Keratinocyte (primary cell): ENCODE data around the gene PTPN4. TPM values are rescaled to one million over a fixed set of nuclear protein-coding genes. Genes with fewer than 3 reads are reported as not detected.

Experiments used
- DNase-seq: peaks from one replicate; pipeline ENCODE4 v3.0.0-alpha.2; 2011; ENCODE audit warnings: low read depth, missing footprints, low spot score
- FAIRE-seq: peaks from 2 replicates; lab custom pipeline; 2011; peaks lifted over from hg19 to GRCh38; lab: Jason Lieb, UNC
- H2AFZ ChIP-seq: 2 replicates; pipeline ENCODE4 v1.6.0; 2012; ENCODE audit warnings: low read length, control low read depth, inconsistent platforms; ENCODE audit not compliant: control insufficient read depth
- H3K27ac ChIP-seq: 2 replicates; pipeline ENCODE4 v1.5.1; 2011; ENCODE audit warnings: low read length; ENCODE audit not compliant: control insufficient read depth, insufficient read depth
- H3K27me3 ChIP-seq: 3 replicates; pipeline ENCODE4 v1.6.0; 2011; ENCODE audit warnings: low read length; ENCODE audit not compliant: control insufficient read depth, insufficient read depth; ENCODE audit errors: extremely low read depth
- H3K36me3 ChIP-seq, 2 experiments: 2 replicates in 1 of 2; 3 replicates in 1 of 2; pipeline ENCODE4 v1.5.1; 2011; ENCODE audit warnings: low read length in 2 of 2, mild to moderate bottlenecking in 1 of 2; ENCODE audit not compliant: control insufficient read depth in 2 of 2, insufficient read depth in 2 of 2; ENCODE audit errors: extremely low read depth in 1 of 2
- H3K4me1 ChIP-seq: 3 replicates; pipeline ENCODE4 v1.5.1; 2011; ENCODE audit warnings: low read length; ENCODE audit not compliant: control insufficient read depth, insufficient read depth; ENCODE audit errors: extremely low read depth
- H3K4me2 ChIP-seq: 3 replicates; pipeline ENCODE4 v1.6.0; 2011; ENCODE audit warnings: low read depth, low read length; ENCODE audit not compliant: control insufficient read depth, insufficient read depth; ENCODE audit errors: extremely low read depth
- H3K4me3 ChIP-seq, 3 experiments: fragments of 200-600 bp in 1 of 3; sonication (generic) in 1 of 3; 2 replicates in 2 of 3; 3 replicates in 1 of 3; pipeline ENCODE4 v1.5.1; 2011 to 2016; ENCODE audit warnings: low read length in 3 of 3, mild to moderate bottlenecking in 3 of 3, control low read depth in 2 of 3, inconsistent platforms in 1 of 3, low read depth in 1 of 3, mixed read lengths in 1 of 3, mixed run types in 1 of 3, moderate library complexity in 1 of 3; ENCODE audit not compliant: control insufficient read depth in 2 of 3, insufficient read depth in 2 of 3; ENCODE audit errors: extremely low read depth in 1 of 3
- H3K79me2 ChIP-seq: 2 replicates; pipeline ENCODE4 v1.6.0; 2012; ENCODE audit warnings: low read length; ENCODE audit not compliant: control insufficient read depth, insufficient read depth
- H3K9ac ChIP-seq: 3 replicates; pipeline ENCODE4 v1.6.0; 2011; ENCODE audit warnings: low read length; ENCODE audit not compliant: control insufficient read depth, insufficient read depth; ENCODE audit errors: extremely low read depth
- H3K9me1 ChIP-seq: 3 replicates; pipeline ENCODE4 v1.6.0; 2011; ENCODE audit warnings: low read length; ENCODE audit not compliant: control insufficient read depth, insufficient read depth; ENCODE audit errors: extremely low read depth
- H3K9me3 ChIP-seq: 2 replicates; pipeline ENCODE4 v1.5.1; 2012; ENCODE audit warnings: low read depth, low read length; ENCODE audit not compliant: control insufficient read depth
- H4K20me1 ChIP-seq: 3 replicates; pipeline ENCODE4 v1.6.0; 2011; ENCODE audit warnings: low read length; ENCODE audit not compliant: control insufficient read depth, insufficient read depth; ENCODE audit errors: extremely low read depth
- EZH2 ChIP-seq: IDR thresholded peaks from one replicate; pipeline ENCODE4 v1.6.1; 2012; ENCODE audit warnings: inconsistent platforms, mild to moderate bottlenecking, low read length, moderate library complexity
- dilution Hi-C: fragments of 300-500 bp; cut with MboI; formaldehyde crosslinking; loops from one replicate; pipeline ENCODE4 v1.7.0; 2020; ENCODE audit warnings: low sequenced_read_pairs; ENCODE audit not compliant: extremely low pct_ligation_motif_present
- polyA plus RNA-seq, 5 experiments: library from polyadenylated mRNA; depleted of rRNA in 3 of 5; stranded (reverse) in 3 of 5; stranded (forward) in 1 of 5; unstranded in 1 of 5; fragments of >200 nt; gene quantifications; 1 replicate in 1 of 5; 2 replicates in 3 of 5; 3 replicates in 1 of 5; pipeline versions ENCODE4 v1.2.1 to v1.2.3, GENCODE V29; 2011 to 2012; ENCODE audit warnings: missing spikeins in 2 of 5, low read depth in 1 of 5, low replicate concordance in 1 of 5
- TF ChIP-seq, protein P1 (sequence below), 3 experiments: IDR thresholded peaks in 1 of 3; conservative IDR thresholded peaks in 1 of 3; optimal IDR thresholded peaks in 1 of 3; 2 replicates in 2 of 3; 3 replicates in 1 of 3; pipeline versions ENCODE3 to v1.5.1; 2011; ENCODE audit warnings: low read length in 3 of 3, mild to moderate bottlenecking in 3 of 3, moderate library complexity in 2 of 3, control low read depth in 1 of 3, inconsistent platforms in 1 of 3; ENCODE audit not compliant: insufficient read depth in 2 of 3; ENCODE audit errors: extremely low read depth in 1 of 3

The PTPN4 gene
- polyA plus RNA-seq, 1 donor (not counting 4 experiments of a cell fraction or from before 2014, with no cell fraction given): 20.6 TPM

DNA sequence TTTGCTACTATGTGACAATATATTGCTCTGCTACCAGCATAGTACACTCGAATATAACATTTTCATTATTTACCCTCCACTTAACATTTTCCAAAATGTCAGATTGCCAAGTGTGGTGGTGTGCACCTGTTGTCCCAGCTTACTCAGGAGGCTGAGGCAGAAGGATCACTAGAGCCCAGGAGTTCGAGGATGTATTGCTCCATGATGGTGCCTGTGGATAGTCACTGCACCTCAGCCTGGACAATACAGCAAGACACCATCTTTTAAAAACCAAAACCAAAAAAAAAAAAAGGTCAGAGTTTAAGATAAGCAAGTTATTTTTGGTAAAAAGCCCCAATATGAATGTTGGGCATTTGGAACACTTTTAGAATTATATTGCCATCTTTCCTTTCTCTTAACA is 178.0 kb downstream of the PTPN4 start:
- no peak for FAIRE-seq

DNA sequence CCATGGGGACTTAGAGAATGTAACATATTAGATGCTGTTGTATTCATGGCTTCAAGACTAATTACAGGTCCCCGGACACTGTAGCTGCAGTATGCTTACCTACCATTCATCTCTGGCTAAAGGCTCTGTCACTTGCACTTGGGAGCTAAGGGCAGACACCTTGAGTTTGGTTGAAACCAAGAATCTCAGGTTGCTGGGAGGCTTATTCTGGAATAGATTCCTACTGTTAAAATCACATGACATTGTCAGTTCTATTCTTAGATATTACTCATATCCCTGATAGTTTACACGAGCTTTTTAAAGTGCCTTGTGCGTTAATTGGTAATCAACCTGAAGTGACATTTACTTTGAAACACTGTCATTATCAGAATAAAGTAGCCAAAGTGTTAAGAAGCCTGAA is 180.2 kb downstream of the PTPN4 start:
- FAIRE-seq (no peak), DNase-seq (no peak)

More for the DNA sequence above, 178.0 kb downstream of the PTPN4 start:
- Histone ChIP-seq H3K4me2 (no peak overlapping the region), H3K9me1 (no peaks in the 10 kb centered on the region), H3K27ac (no peak overlapping the region), H3K27me3 (no peaks in the 10 kb centered on the region), H3K79me2 (no peaks in the 10 kb centered on the region), H3K9ac (no peak overlapping the region), H4K20me1 (no peaks in the 10 kb centered on the region), H3K36me3 (peaks cover 0 to 2% of the 10 kb centered on the region in 2 experiments), H3K9me3 (no peaks in the 10 kb centered on the region), H3K4me1 (no peaks in the 10 kb centered on the region), H3K4me3 (no peak overlapping the region), H2AFZ (no peak overlapping the region)
- TF ChIP-seq, protein P1, sequence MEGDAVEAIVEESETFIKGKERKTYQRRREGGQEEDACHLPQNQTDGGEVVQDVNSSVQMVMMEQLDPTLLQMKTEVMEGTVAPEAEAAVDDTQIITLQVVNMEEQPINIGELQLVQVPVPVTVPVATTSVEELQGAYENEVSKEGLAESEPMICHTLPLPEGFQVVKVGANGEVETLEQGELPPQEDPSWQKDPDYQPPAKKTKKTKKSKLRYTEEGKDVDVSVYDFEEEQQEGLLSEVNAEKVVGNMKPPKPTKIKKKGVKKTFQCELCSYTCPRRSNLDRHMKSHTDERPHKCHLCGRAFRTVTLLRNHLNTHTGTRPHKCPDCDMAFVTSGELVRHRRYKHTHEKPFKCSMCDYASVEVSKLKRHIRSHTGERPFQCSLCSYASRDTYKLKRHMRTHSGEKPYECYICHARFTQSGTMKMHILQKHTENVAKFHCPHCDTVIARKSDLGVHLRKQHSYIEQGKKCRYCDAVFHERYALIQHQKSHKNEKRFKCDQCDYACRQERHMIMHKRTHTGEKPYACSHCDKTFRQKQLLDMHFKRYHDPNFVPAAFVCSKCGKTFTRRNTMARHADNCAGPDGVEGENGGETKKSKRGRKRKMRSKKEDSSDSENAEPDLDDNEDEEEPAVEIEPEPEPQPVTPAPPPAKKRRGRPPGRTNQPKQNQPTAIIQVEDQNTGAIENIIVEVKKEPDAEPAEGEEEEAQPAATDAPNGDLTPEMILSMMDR (optimal IDR thresholded peaks at IDR 0.05 in 1 of 3, IDR thresholded peaks at IDR 0.05 in 1 of 3, conservative IDR thresholded peaks at IDR 0.05 in 1 of 3; ENCODE audit: extremely low read depth in 1 of 3, insufficient read depth in 2 of 3, low read length in 3 of 3): no peak
- TF ChIP-seq EZH2: no peak
- dilution Hi-C loops: no loop called here
- DNase-seq: no peak

More for the DNA sequence above, 180.2 kb downstream of the PTPN4 start:
- Histone ChIP-seq H4K20me1 (no peaks in the 10 kb centered on the region), H3K36me3 (peaks cover 0 to 2% of the 10 kb centered on the region in 2 experiments), H3K9me1 (no peaks in the 10 kb centered on the region), H3K9me3 (no peaks in the 10 kb centered on the region), H3K4me3 (no peak overlapping the region), H2AFZ (no peak overlapping the region), H3K4me1 (no peaks in the 10 kb centered on the region), H3K4me2 (no peak overlapping the region), H3K9ac (no peak overlapping the region), H3K79me2 (no peaks in the 10 kb centered on the region), H3K27me3 (no peaks in the 10 kb centered on the region), H3K27ac (no peak overlapping the region)
- TF ChIP-seq EZH2: no peak
- TF ChIP-seq, protein P1 (optimal IDR thresholded peaks at IDR 0.05 in 1 of 3, IDR thresholded peaks at IDR 0.05 in 1 of 3, conservative IDR thresholded peaks at IDR 0.05 in 1 of 3; ENCODE audit: extremely low read depth in 1 of 3, insufficient read depth in 2 of 3, low read length in 3 of 3): no peak
- dilution Hi-C loops: no loop called here
